ENCODE measurements around the gene PDCD4. TPM values are rescaled to one million over a fixed set of nuclear protein-coding genes. Genes with fewer than 3 reads are reported as not detected.

The PDCD4 gene
- total and polyA plus RNA-seq, 9 of the 15 experiments (the other 6 are each of a cell fraction or from before 2014, with no cell fraction given) = 12.9 to 44.1 (median 33.7) TPM

GRCh38 chr10:110864662-110865140, 7.0 kb upstream of the PDCD4 start (continued):
- TF ChIP-seq PBX2 (CRISPR knock-in tag; IDR thresholded peaks at IDR 0.05; ENCODE audit: low read depth) (peak; percentile 66), PBX2 (tag; conservative IDR thresholded peaks at IDR 0.05; ENCODE audit: low read depth) (peak; percentile 93), ZNF146 (CRISPR knock-in tag; IDR thresholded peaks at IDR 0.05; ENCODE audit: unreplicated experiment) (no peak), MAFK (IDR thresholded peaks at IDR 0.05; ENCODE audit: low read length) (no peak), RREB1 (CRISPR knock-in tag; IDR thresholded peaks at IDR 0.05) (no peak), ZKSCAN8 (CRISPR knock-in tag; IDR thresholded peaks at IDR 0.05) (no peak), ETV6 (IDR thresholded peaks at IDR 0.05; ENCODE audit: borderline replicate concordance in 1 of 2, low read depth in 2 of 2, low read length in 1 of 2) (no peak), ETV6 (CRISPR knock-in tag; IDR thresholded peaks at IDR 0.05; ENCODE audit: borderline replicate concordance) (no peak), ZNF639 (CRISPR knock-in tag; conservative IDR thresholded peaks at IDR 0.05 in 1 of 2, IDR thresholded peaks at IDR 0.05 in 1 of 2) (no peak), NR2C1 (IDR thresholded peaks at IDR 0.05) (no peak), NR2C1 (tag; IDR thresholded peaks at IDR 0.05) (no peak), ELF4 (CRISPR knock-in tag; IDR thresholded peaks at IDR 0.05) (no peak), HIVEP1 (CRISPR knock-in tag; IDR thresholded peaks at IDR 0.05) (no peak), BRF1 (IDR thresholded peaks at IDR 0.05; ENCODE audit: borderline replicate concordance, extremely low read depth, insufficient read length) (no peak), BCOR (IDR thresholded peaks at IDR 0.05) (no peak), CBX8 (IDR thresholded peaks at IDR 0.05; ENCODE audit: borderline replicate concordance, extremely low read depth, low read depth, low read length, poor library complexity, severe bottlenecking) (no peak), TEAD1 (CRISPR knock-in tag; IDR thresholded peaks at IDR 0.05) (no peak), ELF1 (tag; IDR thresholded peaks at IDR 0.05) (peak; percentile 75), FOXA3 (CRISPR knock-in tag; conservative IDR thresholded peaks at IDR 0.05 in 1 of 2, IDR thresholded peaks at IDR 0.05 in 1 of 2) (peak in 1 of 2 experiments; percentile 55; a peak in 1 of 4 replicates)
